Esophagus squamous epithelium (tissue), 4 donors: ENCODE data around the gene APP.

Experiments
- CTCF ChIP-seq, 6 experiments: fragments of 450-650 bp in 4 of 6; fragments of 200-600 bp in 2 of 6; sonication (generic) in 2 of 6; IDR thresholded peaks; one replicate each; pipeline ENCODE4 v1.5.1; 2016 to 2019; ENCODE audit warnings: antibody characterized with exemption in 6 of 6, mild to moderate bottlenecking in 4 of 6, moderate library complexity in 4 of 6
- POLR2A ChIP-seq, 4 donors: fragments of 450-650 bp; IDR thresholded peaks; one replicate each; pipeline ENCODE4 v1.6.1; 2017; ENCODE audit warnings: antibody characterized with exemption in 4 of 4, mild to moderate bottlenecking in 4 of 4, moderate library complexity in 3 of 4

GRCh38 chr21:25870084-25870483 is 300.5 kb downstream of the APP start:
- TF ChIP-seq CTCF (IDR thresholded peaks at IDR 0.05), result no peak
- no peak for TF ChIP-seq POLR2A (IDR thresholded peaks at IDR 0.05)
